HUES48 (cell line): Measurements from ENCODE around the gene PAK6.
A peak's percentile ranks its signal among the peaks of the same experiment; 100 is the strongest.

ENCODE experiments used
- H3K27ac ChIP-seq: one replicate; pipeline ENCODE4 v1.7.0; 2013; ENCODE audit warnings: low read depth, low read length, inconsistent platforms
- H3K27me3 ChIP-seq: 2 replicates; pipeline ENCODE4 v1.6.1; 2013; ENCODE audit warnings: mild to moderate bottlenecking, low read length; ENCODE audit not compliant: control insufficient read depth, insufficient read depth
- H3K36me3 ChIP-seq: 2 replicates; pipeline ENCODE4 v1.6.1; 2013; ENCODE audit warnings: low read length; ENCODE audit not compliant: control insufficient read depth, insufficient read depth
- H3K4me1 ChIP-seq: 2 replicates; pipeline ENCODE4 v1.6.1; 2013; ENCODE audit warnings: mild to moderate bottlenecking, low read length; ENCODE audit not compliant: control insufficient read depth, insufficient read depth
- H3K4me3 ChIP-seq: 2 replicates; pipeline ENCODE4 v1.5.1; 2013; ENCODE audit warnings: mild to moderate bottlenecking, low read depth, low read length
- H3K9ac ChIP-seq: 2 replicates; pipeline ENCODE4 v1.6.1; 2013; ENCODE audit warnings: mild to moderate bottlenecking, low read depth, low read length, moderate library complexity
- H3K9me3 ChIP-seq: 2 replicates; pipeline ENCODE4 v1.6.1; 2013; ENCODE audit warnings: low read length; ENCODE audit not compliant: control insufficient read depth, insufficient read depth

Gene PAK6

DNA sequence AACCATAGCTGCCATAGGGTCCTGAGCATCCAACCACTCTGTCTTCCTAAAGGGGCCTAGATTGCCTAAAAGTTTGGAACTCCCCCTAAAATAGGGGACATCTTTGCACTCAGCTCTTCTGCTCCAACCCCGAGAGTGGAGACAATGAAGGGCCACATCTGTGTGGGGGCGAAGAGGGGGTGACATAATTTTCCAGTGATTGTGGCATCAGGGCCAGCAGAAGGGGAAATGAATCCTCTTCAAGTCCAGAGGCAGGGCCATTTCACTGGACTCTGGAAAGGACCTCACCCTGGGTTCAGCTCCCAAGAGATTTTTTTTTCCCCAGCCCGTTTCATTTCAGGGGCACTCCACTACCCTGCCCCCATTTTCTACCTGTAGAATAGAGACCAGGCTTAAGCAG lies 48.6 kb downstream of the PAK6 start:
- H3K9me3 ChIP-seq = no peaks in the 10 kb centered on the region
- H3K27ac ChIP-seq = no peak overlapping the region
- peaks cover 35% of the 10 kb centered on the region for H3K4me1 ChIP-seq
- H3K27me3 ChIP-seq = peaks cover 77% of the 10 kb centered on the region
- H3K4me3 ChIP-seq = no peak overlapping the region
- no peak overlapping the region for H3K9ac ChIP-seq
- no peaks in the 10 kb centered on the region for H3K36me3 ChIP-seq

DNA sequence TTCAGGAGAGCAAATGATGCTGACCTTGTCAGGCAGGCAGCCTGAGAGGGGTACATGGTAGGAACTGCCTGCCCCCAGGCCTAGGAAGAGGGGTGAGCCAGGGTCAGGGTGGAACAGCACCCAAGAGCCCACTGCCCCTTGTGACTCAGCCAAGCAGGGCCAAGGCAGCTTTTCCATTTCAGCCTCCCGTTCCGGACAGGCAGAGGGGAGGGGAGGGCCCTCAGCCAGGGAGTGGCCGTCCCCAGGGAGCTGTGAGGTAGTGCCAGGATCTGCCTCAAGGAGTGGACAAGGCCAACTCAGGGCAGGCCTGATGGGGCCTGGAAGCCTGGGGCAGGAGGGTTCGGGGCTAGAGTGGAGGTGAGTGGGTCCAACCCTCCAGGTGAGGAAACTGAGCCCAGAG lies 49.1 kb downstream of the PAK6 start:
- no peaks in the 10 kb centered on the region for H3K9me3 ChIP-seq
- no peak overlapping the region for H3K27ac ChIP-seq
- H3K27me3 ChIP-seq = peaks cover 77% of the 10 kb centered on the region
- no peaks in the 10 kb centered on the region for H3K36me3 ChIP-seq
- no peak overlapping the region for H3K4me3 ChIP-seq
- no peak overlapping the region for H3K9ac ChIP-seq
- peaks cover 35% of the 10 kb centered on the region for H3K4me1 ChIP-seq

DNA sequence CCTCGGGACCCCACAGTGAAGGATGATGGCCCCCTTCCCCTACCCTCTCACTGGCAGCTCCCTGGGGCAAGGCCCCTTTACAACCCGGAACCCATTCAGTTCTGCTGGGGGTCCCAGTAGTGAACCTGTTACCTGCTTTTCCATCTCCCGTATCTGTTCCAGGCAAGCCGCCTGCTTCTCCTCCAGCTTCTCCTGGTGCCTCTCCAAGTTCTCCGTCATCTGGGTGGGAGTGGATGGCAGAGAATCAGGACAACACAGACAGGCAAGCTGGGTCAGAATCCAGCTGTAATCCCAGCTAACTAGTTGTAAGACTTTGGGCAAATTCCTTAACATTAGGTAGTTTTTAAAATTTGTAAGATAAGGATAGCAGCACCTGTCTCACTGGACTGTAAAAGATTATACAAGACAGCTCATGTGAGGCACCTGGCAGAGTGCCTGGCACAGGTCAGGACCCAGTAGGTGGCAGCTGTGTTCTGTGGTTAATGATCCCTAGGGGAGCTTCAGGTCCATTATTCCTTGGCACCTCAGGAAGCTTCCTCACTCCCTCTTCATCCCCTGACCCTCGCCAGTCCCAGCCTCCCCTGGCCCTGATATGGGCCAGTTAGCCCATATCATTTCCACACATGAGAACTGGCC lies 50.4 kb downstream of the PAK6 start:
- Histone ChIP-seq H3K9ac (no peak overlapping the region), H3K27ac (no peak overlapping the region), H3K36me3 (no peaks in the 10 kb centered on the region), H3K4me1 (peaks cover 27% of the 10 kb centered on the region), H3K27me3 (peaks cover 77% of the 10 kb centered on the region), H3K9me3 (no peaks in the 10 kb centered on the region), H3K4me3 (no peak overlapping the region)

- Histone ChIP-seq H3K36me3 (no peaks in the 10 kb centered on the region), H3K27me3 (peaks cover 66% of the 10 kb centered on the region), H3K4me1 (peaks cover 19% of the 10 kb centered on the region), H3K27ac (no peak overlapping the region), H3K4me3 (no peak overlapping the region; the same call in 1 of the 2 replicates), H3K9ac (no peak overlapping the region), H3K9me3 (no peaks in the 10 kb centered on the region)
Measured at GRCh38 chr15:40290545-40290917, 51.7 kb downstream of the PAK6 start.

DNA sequence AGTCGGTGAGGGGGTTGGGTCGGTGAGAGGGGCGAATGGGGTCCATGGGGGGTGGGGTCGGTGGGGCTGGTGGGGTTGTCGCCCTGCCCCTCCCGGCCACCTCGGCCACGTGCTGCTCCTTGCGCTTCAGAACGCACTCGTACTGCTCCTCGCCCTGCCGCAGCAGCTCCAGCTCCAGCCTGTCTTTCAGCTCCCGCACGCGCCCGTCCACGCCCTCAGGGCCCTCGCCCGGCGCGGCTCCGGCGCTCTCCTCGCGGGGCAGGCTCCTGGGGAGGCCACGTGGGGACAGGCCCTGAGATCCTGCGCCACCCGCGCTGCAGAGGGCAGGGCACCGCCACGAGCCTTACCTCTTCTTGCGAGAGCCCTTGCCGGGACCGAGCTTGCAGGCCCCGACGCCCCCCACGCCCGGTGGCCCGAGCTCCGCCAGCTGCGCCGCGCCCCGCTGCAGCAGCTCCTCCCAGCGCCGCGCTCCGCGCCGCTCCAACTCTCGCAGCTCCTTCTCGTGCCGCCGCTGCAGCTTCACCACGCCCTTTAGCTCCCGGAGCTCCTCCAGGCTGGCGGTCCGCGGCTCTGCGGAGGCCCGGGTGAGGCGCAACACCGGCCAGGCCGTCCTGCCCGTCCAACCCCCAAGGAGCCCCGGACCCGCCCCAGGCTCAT lies 52.2 kb downstream of the PAK6 start:
- no peaks in the 10 kb centered on the region for H3K36me3 ChIP-seq
- peaks cover 61% of the 10 kb centered on the region for H3K27me3 ChIP-seq
- H3K4me3 ChIP-seq = peak overlapping the region; percentile 53; the same call in 1 of the 2 replicates
- no peak overlapping the region for H3K27ac ChIP-seq
- peaks cover 14% of the 10 kb centered on the region for H3K4me1 ChIP-seq
- H3K9ac ChIP-seq = no peak overlapping the region
- H3K9me3 ChIP-seq = no peaks in the 10 kb centered on the region

GRCh38 chr15:40292246-40292645 lies 53.4 kb downstream of the PAK6 start:
- peaks cover 11% of the 10 kb centered on the region for H3K4me1 ChIP-seq
- H3K27me3 ChIP-seq = peaks cover 57% of the 10 kb centered on the region
- H3K9me3 ChIP-seq = no peaks in the 10 kb centered on the region
- no peak overlapping the region for H3K4me3 ChIP-seq
- no peaks in the 10 kb centered on the region for H3K36me3 ChIP-seq
- no peak overlapping the region for H3K9ac ChIP-seq
- no peak overlapping the region for H3K27ac ChIP-seq

GRCh38 chr15:40293006-40293405 lies 54.1 kb downstream of the PAK6 start:
- H3K9me3 ChIP-seq = no peaks in the 10 kb centered on the region
- no peak overlapping the region for H3K27ac ChIP-seq
- H3K4me3 ChIP-seq = no peak overlapping the region
- H3K27me3 ChIP-seq = peaks cover 51% of the 10 kb centered on the region
- H3K36me3 ChIP-seq = no peaks in the 10 kb centered on the region
- peaks cover 11% of the 10 kb centered on the region for H3K4me1 ChIP-seq
- H3K9ac ChIP-seq = no peak overlapping the region

DNA sequence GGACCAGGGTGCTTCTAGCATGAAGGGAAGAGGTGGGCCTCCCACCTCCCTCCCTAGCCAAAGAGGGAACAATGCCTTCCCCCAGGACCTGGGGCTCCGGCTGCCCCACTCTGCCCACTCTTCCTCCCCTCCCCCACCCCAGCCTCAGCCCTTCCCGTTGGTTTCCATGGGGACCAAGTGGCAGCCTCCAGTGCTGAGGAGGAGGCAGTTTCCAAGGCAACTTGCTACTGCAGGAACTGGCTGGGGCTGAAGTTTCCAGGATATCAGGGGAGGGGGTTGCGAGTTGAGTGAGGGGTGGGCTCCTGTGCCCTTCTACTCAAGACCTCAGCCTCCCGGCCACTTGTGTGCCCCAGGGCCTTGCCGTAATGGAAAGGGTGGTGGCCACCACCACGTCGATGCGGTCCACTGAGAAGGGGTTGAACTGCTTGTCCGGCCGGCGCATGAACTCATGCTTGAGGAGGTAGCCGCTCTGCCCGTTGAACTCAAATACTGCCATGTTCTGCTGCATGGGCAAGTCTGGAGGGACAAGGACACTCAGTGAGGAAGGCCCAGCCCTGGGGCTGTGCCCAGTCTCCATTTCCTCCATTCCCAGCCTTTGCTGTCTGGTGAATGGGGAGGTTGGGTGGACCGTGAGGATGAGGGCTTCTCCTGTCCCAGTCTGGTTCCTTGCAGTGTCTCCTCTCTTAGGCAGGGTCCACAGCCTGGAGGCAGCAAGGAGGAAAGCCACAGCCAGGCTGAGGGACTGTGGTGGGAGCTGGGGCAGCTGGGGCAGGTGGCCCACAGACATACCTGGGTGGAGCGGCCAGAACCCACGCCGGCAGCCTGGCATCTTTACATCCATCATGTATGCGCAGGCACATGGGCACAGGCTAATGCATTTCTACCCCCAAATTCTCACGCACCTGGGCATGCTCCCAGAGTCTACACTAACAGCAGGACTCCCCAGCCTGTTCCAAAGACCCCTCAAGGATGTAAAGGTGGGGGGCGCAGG lies 55.3 kb downstream of the PAK6 start:
- no peaks in the 10 kb centered on the region for H3K36me3 ChIP-seq
- H3K9me3 ChIP-seq = no peaks in the 10 kb centered on the region

GRCh38 chr15:40295297-40295696 lies 56.4 kb downstream of the PAK6 start:
- Histone ChIP-seq H3K27me3 (peaks cover 40% of the 10 kb centered on the region), H3K9ac (no peak overlapping the region), H3K27ac (no peak overlapping the region), H3K9me3 (0 out of 2 replicates have a peak, but pooled peaks cover under 1% of the 10 kb centered on the region), H3K36me3 (no peaks in the 10 kb centered on the region), H3K4me3 (no peak overlapping the region), H3K4me1 (peaks cover 8% of the 10 kb centered on the region)

More for the DNA sequence above, 55.3 kb downstream of the PAK6 start:
- Histone ChIP-seq H3K9ac (no peak overlapping the region), H3K4me1 (peaks cover 11% of the 10 kb centered on the region), H3K27ac (no peak overlapping the region), H3K27me3 (peaks cover 49% of the 10 kb centered on the region), H3K4me3 (no peak overlapping the region)

GRCh38 chr15:40295877-40296560 lies 57.2 kb downstream of the PAK6 start:
- H3K4me3 ChIP-seq = no peak overlapping the region
- H3K4me1 ChIP-seq = 0 out of 2 replicates have a peak, but pooled peaks cover 7% of the 10 kb centered on the region
- H3K27me3 ChIP-seq = peaks cover 34% of the 10 kb centered on the region
- no peak overlapping the region for H3K9ac ChIP-seq
- 0 out of 2 replicates have a peak, but pooled peaks cover 4% of the 10 kb centered on the region for H3K9me3 ChIP-seq
- H3K36me3 ChIP-seq = no peaks in the 10 kb centered on the region
- no peak overlapping the region for H3K27ac ChIP-seq
